H1 (cell line): Measurements from ENCODE around the gene ABLIM1. TPM values are rescaled to one million over a fixed set of nuclear protein-coding genes. Genes with fewer than 3 reads are reported as not detected.

ENCODE experiments used
- CTCF ChIA-PET: fragments of 300-600 bp; sonication (Branson Sonifier 250); formaldehyde crosslinking; loops from one replicate; lab custom pipeline; 2021; ENCODE audit not compliant: partially characterized antibody; lab: Charles Lee
- POLR2A ChIA-PET: fragments of 300-600 bp; sonication (Branson Sonifier 250); formaldehyde crosslinking; loops from one replicate; lab custom pipeline; 2021; ENCODE audit warnings: inconsistent platforms; ENCODE audit not compliant: partially characterized antibody; lab: Charles Lee
- DNase-seq, 2 experiments: peaks; one replicate each; pipeline versions ENCODE4 v3.0.0 to v3.0.0-alpha.2; 2010 to 2022; ENCODE audit warnings: low spot score in 2 of 2, low read depth in 1 of 2, mixed read lengths in 1 of 2
- FAIRE-seq: peaks from 2 replicates; lab custom pipeline; 2011; peaks lifted over from hg19 to GRCh38; lab: Jason Lieb, UNC
- H2AFZ ChIP-seq: 2 replicates; pipeline ENCODE4 v1.8.1; 2012; ENCODE audit warnings: low read length, inconsistent platforms
- H2AK5ac ChIP-seq: 2 replicates; pipeline ENCODE4 v1.6.1; 2013; ENCODE audit warnings: low read depth, low read length
- H2BK120ac ChIP-seq: replicated peaks from 2 replicates; pipeline ENCODE3; 2013; ENCODE audit warnings: low read depth, low read length, inconsistent platforms
- H2BK12ac ChIP-seq: 2 replicates; pipeline ENCODE4 v1.6.1; 2013; ENCODE audit warnings: low read depth, low read length
- H2BK15ac ChIP-seq: 2 replicates; pipeline ENCODE4 v1.6.1; 2013; ENCODE audit warnings: low read length
- H2BK20ac ChIP-seq: 2 replicates; pipeline ENCODE4 v1.6.1; 2013; ENCODE audit warnings: low read length
- H2BK5ac ChIP-seq: 2 replicates; pipeline ENCODE4 v1.6.1; 2013; ENCODE audit warnings: low read depth, low read length
- H3K14ac ChIP-seq: 2 replicates; pipeline ENCODE4 v1.6.1; 2013; ENCODE audit warnings: inconsistent platforms; ENCODE audit not compliant: insufficient read length
- H3K18ac ChIP-seq: 2 replicates; pipeline ENCODE4 v1.6.1; 2013; ENCODE audit warnings: low read length; ENCODE audit errors: extremely low read depth
- H3K23ac ChIP-seq: 2 replicates; pipeline ENCODE4 v1.6.1; 2013; ENCODE audit warnings: inconsistent platforms; ENCODE audit not compliant: insufficient read length
- H3K23me2 ChIP-seq: 2 replicates; pipeline ENCODE4 v1.6.1; 2013; ENCODE audit warnings: low read depth, low read length
- H3K27ac ChIP-seq: 2 replicates; pipeline ENCODE4 v1.6.1; 2011; ENCODE audit warnings: low read depth, low read length, inconsistent platforms
- H3K27me3 ChIP-seq, 4 experiments: replicated peaks in 1 of 4; 1 replicate in 1 of 4; 2 replicates in 3 of 4; pipeline versions ENCODE4 v1.6.1 to v1.8.1; 2011 to 2013; ENCODE audit warnings: low read length in 3 of 4, mild to moderate bottlenecking in 3 of 4, inconsistent platforms in 2 of 4, mixed read lengths in 2 of 4, moderate library complexity in 1 of 4; ENCODE audit not compliant: control insufficient read depth in 3 of 4, insufficient read depth in 3 of 4; ENCODE audit errors: extremely low read depth in 1 of 4
- H3K36me3 ChIP-seq, 4 experiments: 2 replicates each; pipeline versions ENCODE4 v1.6.1 to v1.8.1; 2011 to 2013; ENCODE audit warnings: mild to moderate bottlenecking in 4 of 4, low read length in 3 of 4, moderate library complexity in 2 of 4, control low read depth in 1 of 4, inconsistent platforms in 1 of 4; ENCODE audit not compliant: insufficient read depth in 4 of 4, control insufficient read depth in 2 of 4
- H3K4ac ChIP-seq: replicated peaks from 2 replicates; pipeline ENCODE3; 2013; ENCODE audit warnings: low read length, low read depth, mixed read lengths, inconsistent platforms; ENCODE audit not compliant: insufficient read length
- H3K4me1 ChIP-seq, 4 experiments: replicated peaks in 1 of 4; 1 replicate in 1 of 4; 2 replicates in 3 of 4; pipeline versions ENCODE4 v1.6.1 to v1.8.1; 2011 to 2013; ENCODE audit warnings: low read length in 3 of 4, inconsistent platforms in 2 of 4, mixed read lengths in 1 of 4; ENCODE audit not compliant: insufficient read depth in 4 of 4, control insufficient read depth in 3 of 4
- H3K4me2 ChIP-seq, 2 experiments: 2 replicates each; pipeline versions ENCODE4 v1.6.1 to v1.8.1; 2011 to 2013; ENCODE audit warnings: low read depth in 2 of 2, low read length in 2 of 2, control low read depth in 1 of 2, inconsistent platforms in 1 of 2, mild to moderate bottlenecking in 1 of 2; ENCODE audit not compliant: insufficient read depth in 1 of 2
- H3K4me3 ChIP-seq, 4 experiments: fragments of 200-600, 300-600 bp in 1 of 4; sonication (generic), shearing (Covaris generic), sonication (Bioruptor Twin) in 1 of 4; 2 replicates each; pipeline versions ENCODE4 v1.5.1 to v1.8.1; 2011 to 2016; ENCODE audit warnings: low read length in 4 of 4, low read depth in 3 of 4, control low read depth in 2 of 4, inconsistent platforms in 2 of 4, mild to moderate bottlenecking in 2 of 4, mixed read lengths in 1 of 4, moderate library complexity in 1 of 4; ENCODE audit not compliant: insufficient read depth in 2 of 4; ENCODE audit errors: extremely low read depth in 1 of 4
- H3K56ac ChIP-seq: replicated peaks from 2 replicates; pipeline ENCODE3; 2013; ENCODE audit warnings: low read depth, mild to moderate bottlenecking, mixed read lengths, low read length, inconsistent platforms; ENCODE audit not compliant: insufficient read length
- H3K79me1 ChIP-seq: 2 replicates; pipeline ENCODE4 v1.6.1; 2013; ENCODE audit warnings: low read depth, low read length, control low read depth
- H3K79me2 ChIP-seq, 2 experiments: 2 replicates each; pipeline versions ENCODE4 v1.6.1 to v1.8.1; 2012 to 2013; ENCODE audit warnings: low read length in 2 of 2, mild to moderate bottlenecking in 2 of 2, inconsistent platforms in 1 of 2; ENCODE audit not compliant: insufficient read depth in 2 of 2, control insufficient read depth in 1 of 2
- H3K9ac ChIP-seq, 4 experiments: replicated peaks in 1 of 4; 1 replicate in 1 of 4; 2 replicates in 3 of 4; pipeline versions ENCODE4 v1.6.1 to v1.8.1; 2011 to 2013; ENCODE audit warnings: low read depth in 3 of 4, low read length in 3 of 4, control low read depth in 2 of 4, mild to moderate bottlenecking in 2 of 4, moderate library complexity in 2 of 4, inconsistent platforms in 1 of 4; ENCODE audit errors: extremely low read depth in 1 of 4
- H3K9me3 ChIP-seq, 2 experiments: 2 replicates each; pipeline versions ENCODE4 v1.6.1 to v1.8.1; 2012 to 2013; ENCODE audit warnings: mild to moderate bottlenecking in 2 of 2, moderate library complexity in 2 of 2, control low read depth in 1 of 2, inconsistent platforms in 1 of 2, low read depth in 1 of 2, low read length in 1 of 2, mixed read lengths in 1 of 2; ENCODE audit not compliant: insufficient read depth in 2 of 2
- H4K20me1 ChIP-seq, 2 experiments: replicated peaks in 1 of 2; 2 replicates each; pipeline versions ENCODE3 to v1.8.1; 2011 to 2013; ENCODE audit warnings: inconsistent platforms in 2 of 2, low read length in 2 of 2, mild to moderate bottlenecking in 1 of 2; ENCODE audit not compliant: insufficient read depth in 2 of 2, control insufficient read depth in 1 of 2
- H4K5ac ChIP-seq: 2 replicates; pipeline ENCODE4 v1.6.1; 2013; ENCODE audit warnings: low read length, low read depth, mixed read lengths, inconsistent platforms; ENCODE audit not compliant: insufficient read length
- H4K8ac ChIP-seq: 2 replicates; pipeline ENCODE4 v1.8.0; 2013; ENCODE audit warnings: mild to moderate bottlenecking, moderate library complexity, low read length, inconsistent platforms; ENCODE audit not compliant: insufficient read depth; ENCODE audit errors: extremely low read depth
- H4K91ac ChIP-seq: replicated peaks from 2 replicates; pipeline ENCODE3; 2013; ENCODE audit warnings: low read length, mixed read lengths, inconsistent platforms; ENCODE audit not compliant: insufficient read length
- FOSL1 ChIP-seq: IDR thresholded peaks from 2 replicates; pipeline ENCODE4 v1.6.1; 2011; ENCODE audit warnings: mild to moderate bottlenecking, low read depth, low read length, moderate library complexity; ENCODE audit not compliant: insufficient read depth
- RBBP5 ChIP-seq: IDR thresholded peaks from 2 replicates; pipeline ENCODE4 v1.7.1; 2012; ENCODE audit warnings: low read depth, mild to moderate bottlenecking, inconsistent platforms, low read length, moderate library complexity, borderline replicate concordance
- WGBS, 2 experiments: shearing (Covaris generic) in 1 of 2; methylation state at CpG; one replicate each; pipeline versions ENCODE4 v1.1.6 to v1.1.7; 2013 to 2015; ENCODE audit warnings: low lambda C conversion rate in 2 of 2, mixed read lengths in 2 of 2, inconsistent platforms in 1 of 2, low coverage in 1 of 2, missing lambda C conversion rate in 1 of 2; ENCODE audit not compliant: insufficient replicate concordance in 2 of 2, insufficient coverage in 1 of 2, insufficient read length in 1 of 2; ENCODE audit errors: extremely low coverage in 1 of 2, missing lambda C conversion rate in 1 of 2; 5-methylcytosine and 5-hydroxymethylcytosine counted together
- polyA plus RNA-seq, 7 experiments: library from polyadenylated mRNA; depleted of rRNA in 3 of 7; stranded (reverse) in 5 of 7; unstranded in 2 of 7; fragments of >200 nt in 5 of 7; fragments of 200-250 nt in 2 of 7; gene quantifications; 1 replicate in 5 of 7; 2 replicates in 1 of 7; 4 replicates in 1 of 7; pipeline versions ENCODE4 v1.2.1 to v1.2.3, GENCODE V29; 2011 to 2013; ENCODE audit warnings: missing spikeins in 2 of 7, mixed read lengths in 2 of 7
- total RNA-seq: library from RNA; stranded (reverse); fragmentation: NEBNext Ultra II Directional; extraction: Animal tissue kit (Norgen Biotek cat#: 25700); gene quantifications from 2 replicates; pipeline ENCODE4 v1.2.1, GENCODE V29; 2021

Gene ABLIM1
- total and polyA plus RNA-seq, 2 of the 8 experiments (the other 6 are each of a cell fraction or from before 2014, with no cell fraction given), result 51.2 to 51.7 TPM

- no peak overlapping the region for H2AK5ac ChIP-seq
- H2BK15ac ChIP-seq, result no peak overlapping the region
- FAIRE-seq (no peak), DNase-seq (no peak)
- H4K5ac ChIP-seq, result no peak overlapping the region
- WGBS, 2 experiments, result 83% methylated on average over 3 of the region's 3 CpGs; no CpG with 5 or more reads in 1 of the 2 experiments
- H2AFZ ChIP-seq, result no peak overlapping the region
- H4K91ac ChIP-seq, result no peak overlapping the region
- peaks cover 0 to 1% (median 0%) of the 10 kb centered on the region in 4 experiments; a peak in 1 of 7 replicates for H3K27me3 ChIP-seq
- no peak for TF ChIP-seq RBBP5
- TF ChIP-seq FOSL1, result no peak
- peaks cover 0 to 8% (median 3%) of the 10 kb centered on the region in 4 experiments; a peak in 6 of 7 replicates for H3K4me1 ChIP-seq
- H3K4me2 ChIP-seq, result no peak overlapping the region
- H3K23ac ChIP-seq, result no peak overlapping the region
- no peak overlapping the region for H3K27ac ChIP-seq
- H3K9me3 ChIP-seq, result no peaks in the 10 kb centered on the region
- H3K4me3 ChIP-seq, result no peak overlapping the region
- H3K36me3 ChIP-seq, result no peaks in the 10 kb centered on the region
- H3K79me1 ChIP-seq, result no peaks in the 10 kb centered on the region
- no peak overlapping the region for H3K18ac ChIP-seq
- H2BK12ac ChIP-seq, result no peak overlapping the region
- no peak overlapping the region for H3K14ac ChIP-seq
- no peak overlapping the region for H4K8ac ChIP-seq
- H3K4ac ChIP-seq, result no peak overlapping the region
- no peak overlapping the region for H2BK120ac ChIP-seq
- H3K9ac ChIP-seq, result no peak overlapping the region
- H3K56ac ChIP-seq, result no peak overlapping the region
- no peak overlapping the region for H2BK20ac ChIP-seq
- peaks cover 3 to 4% of the 10 kb centered on the region in 2 experiments for H4K20me1 ChIP-seq
- peaks cover 0 to 60% of the 10 kb centered on the region in 2 experiments; a peak in 2 of 4 replicates for H3K79me2 ChIP-seq
- ChIA-PET CTCF (interaction anchor here (1.2 to 3.8 kb wide), 7 partner anchors 13 to 212 kb away, joined by 3 to 16 read pairs (median 5); no protein-coding TSS in a partner anchor), POLR2A (interaction anchor here (1.6 kb wide), 1 partner anchor 12 kb away, joined by 4 read pairs; no protein-coding TSS in a partner anchor)
- H3K23me2 ChIP-seq, result no peaks in the 10 kb centered on the region
- H2BK5ac ChIP-seq, result no peak overlapping the region
These were observed 141.7 kb downstream of the ABLIM1 start for GRCh38 chr10:114516356-114516755.
